K562 (cell line): ENCODE measurements around the gene AQP5. TPM values are rescaled to one million over a fixed set of nuclear protein-coding genes. Genes with fewer than 3 reads are reported as not detected.

Experiments
- ATAC-seq: fragments of 200-7000 bp; cut with Tn5 transposase; 3 replicates; pipeline ENCODE4 v1.9.1; 2020; ENCODE audit warnings: moderate library complexity
- BruUV-seq: library from RNA; stranded (reverse); fragments of 400-500 nt; replicated peaks from 2 replicates; lab custom pipeline; 2021; lab: Mats Ljungman, UMichigan
- CTCF ChIA-PET: fragments of 300-600 bp; formaldehyde crosslinking; extraction: SDS; loops from one replicate; lab custom pipeline; 2021; ENCODE audit warnings: low intra/inter-chr PET ratio; lab: Yijun Ruan, JAX
- POLR2A ChIA-PET: fragments of 300-600, 350-650 bp; sonication (Branson Sonifier 250); formaldehyde crosslinking; extraction: SDS; loops from one replicate; lab custom pipeline; 2021; ENCODE audit warnings: antibody characterized with exemption, inconsistent platforms; lab: Yijun Ruan, JAX
- DNase-seq, 4 experiments: peaks; one replicate each; pipeline versions ENCODE4 v3.0.0 to v3.0.0-alpha.2; 2011 to 2018; ENCODE audit warnings: low spot score in 3 of 4, mixed read lengths in 3 of 4; ENCODE audit errors: extremely low read depth in 1 of 4
- FAIRE-seq: peaks from 2 replicates; lab custom pipeline; 2011; peaks lifted over from hg19 to GRCh38; lab: Jason Lieb, UNC
- H2AFZ ChIP-seq: 2 replicates; pipeline ENCODE4 v1.6.0; 2011; ENCODE audit warnings: low read depth, low read length, control low read depth, inconsistent platforms
- H3K27ac ChIP-seq: fragments of 200-600 bp; 3 replicates; pipeline ENCODE4 v1.8.0; 2011; ENCODE audit warnings: low read depth, mild to moderate bottlenecking, control low read depth, inconsistent platforms, low read length, moderate library complexity, mixed read lengths; ENCODE audit errors: extremely low read depth
- H3K27me3 ChIP-seq, 2 experiments: fragments of 300-600 bp in 1 of 2; 2 replicates in 1 of 2; 3 replicates in 1 of 2; pipeline versions ENCODE4 v1.6.0 to v1.8.0; 2011; ENCODE audit warnings: inconsistent platforms in 2 of 2, low read length in 2 of 2, mild to moderate bottlenecking in 1 of 2, mixed read lengths in 1 of 2, moderate library complexity in 1 of 2; ENCODE audit not compliant: control insufficient read depth in 2 of 2, insufficient read depth in 2 of 2
- H3K36me3 ChIP-seq: fragments of 300-600 bp; 3 replicates; pipeline ENCODE4 v1.8.0; 2011; ENCODE audit warnings: mild to moderate bottlenecking, low read length, inconsistent platforms; ENCODE audit not compliant: control insufficient read depth, insufficient read depth
- H3K4me1 ChIP-seq, 2 experiments: fragments of 200-600 bp in 1 of 2; replicated peaks in 1 of 2; 2 replicates in 1 of 2; 3 replicates in 1 of 2; pipeline versions ENCODE4 v1.5.1 to v1.8.0; 2011; ENCODE audit warnings: inconsistent platforms in 2 of 2, low read length in 2 of 2, mild to moderate bottlenecking in 1 of 2, mixed read lengths in 1 of 2, moderate library complexity in 1 of 2; ENCODE audit not compliant: control insufficient read depth in 2 of 2, insufficient read depth in 2 of 2
- H3K4me2 ChIP-seq: 2 replicates; pipeline ENCODE4 v1.6.1; 2011; ENCODE audit warnings: low read length, control low read depth, inconsistent platforms, mixed read lengths; ENCODE audit not compliant: insufficient read depth
- H3K4me3 ChIP-seq: fragments of 200-600 bp; sonication (generic), shearing (Covaris generic); 2 replicates; pipeline ENCODE4 v1.5.1; 2016; ENCODE audit warnings: control low read depth, inconsistent platforms
- H3K79me2 ChIP-seq: fragments of 200-600 bp; 3 replicates; pipeline ENCODE4 v1.8.0; 2011; ENCODE audit warnings: low read length, inconsistent platforms; ENCODE audit not compliant: control insufficient read depth, insufficient read depth
- H3K9ac ChIP-seq, 2 experiments: 2 replicates each; pipeline versions ENCODE4 v1.6.0 to v1.6.1; 2011; ENCODE audit warnings: low read depth in 2 of 2, low read length in 2 of 2, control low read depth in 1 of 2, inconsistent platforms in 1 of 2, mild to moderate bottlenecking in 1 of 2, mixed read lengths in 1 of 2; ENCODE audit not compliant: insufficient read depth in 1 of 2
- H3K9me1 ChIP-seq: one replicate; pipeline ENCODE4 v1.6.0; 2011; ENCODE audit warnings: inconsistent platforms, mild to moderate bottlenecking, low read length, moderate library complexity; ENCODE audit not compliant: control insufficient read depth, insufficient read depth
- H3K9me3 ChIP-seq: replicated peaks from 2 replicates; pipeline ENCODE4 v1.5.1; 2011; ENCODE audit warnings: low read depth, low read length, inconsistent platforms; ENCODE audit not compliant: control insufficient read depth, insufficient read depth
- H4K20me1 ChIP-seq: replicated peaks from 2 replicates; pipeline ENCODE4 v1.6.1; 2011; ENCODE audit warnings: low read length, inconsistent platforms, mixed read lengths; ENCODE audit not compliant: control insufficient read depth, insufficient read depth
- CBX5 ChIP-seq: IDR thresholded peaks from 2 replicates; pipeline ENCODE4 v1.6.1; 2014; ENCODE audit warnings: low read depth, borderline replicate concordance
- CTCF ChIP-seq, 3 experiments: IDR thresholded peaks in 2 of 3; conservative IDR thresholded peaks in 1 of 3; 2 replicates each; pipeline ENCODE4 v1.5.1; 2011 to 2012; ENCODE audit warnings: low read length in 3 of 3, mild to moderate bottlenecking in 3 of 3, control low read depth in 2 of 3, improper control_type of control experiment in 1 of 3, inconsistent platforms in 1 of 3, low read depth in 1 of 3, mixed read lengths in 1 of 3, moderate library complexity in 1 of 3; ENCODE audit not compliant: insufficient read depth in 2 of 3
- KLF1 ChIP-seq: fragments of 450-650 bp; IDR thresholded peaks from 2 replicates; pipeline ENCODE4 v1.6.1; 2016; ENCODE audit warnings: missing genetic modification characterization, missing compliant biosample characterization
- MEIS2 ChIP-seq: fragments of 450-650 bp; IDR thresholded peaks from 2 replicates; pipeline ENCODE4 v1.6.1; 2014; ENCODE audit warnings: mild to moderate bottlenecking; ENCODE audit not compliant: partially characterized antibody
- NR2F6 ChIP-seq: fragments of 450-650 bp; formaldehyde crosslinking; IDR thresholded peaks from 2 replicates; pipeline ENCODE4 v1.4.0; 2020; ENCODE audit warnings: mild to moderate bottlenecking
- SMAD2 ChIP-seq: fragments of 150-350 bp; IDR thresholded peaks from 2 replicates; pipeline ENCODE4 v1.6.1; 2014; ENCODE audit warnings: low read depth, mild to moderate bottlenecking, low read length
- USF2 ChIP-seq: sonication (generic); formaldehyde crosslinking; IDR thresholded peaks from 2 replicates; pipeline ENCODE4 v1.5.0; 2020; ENCODE audit warnings: missing genetic modification reagents
- WGBS: fragments of 100-300 bp; shearing (Covaris generic); methylation state at CpG from one replicate; pipeline ENCODE4 v1.1.6; 2016; ENCODE audit warnings: low coverage, mixed read lengths; ENCODE audit not compliant: insufficient coverage; ENCODE audit errors: missing lambda C conversion rate; 5-methylcytosine and 5-hydroxymethylcytosine counted together
- in situ Hi-C: fragments of 300-500 bp; cut with MboI; formaldehyde crosslinking; loops from 4 replicates; pipeline ENCODE4 v1.15.0; 2018; ENCODE audit warnings: inconsistent platforms, mixed read lengths
- intact Hi-C: fragments of 100-400 bp; cut with micrococcal nuclease; formaldehyde crosslinking; loops from 2 replicates; pipeline ENCODE4 v1.14.2; 2022
- polyA plus RNA-seq, 8 experiments: library from polyadenylated mRNA; depleted of rRNA in 4 of 8; stranded (reverse) in 5 of 8; unstranded in 3 of 8; fragments of >200 nt; fragmentation: Nextera tagmentation in 2 of 8; fragmentation: Illumina TruSeq in 1 of 8; extraction: Ambion mirVana in 2 of 8; extraction: Trizol in 1 of 8; gene quantifications; 2 replicates each; pipeline versions ENCODE4 v1.2.1 to v1.2.3, GENCODE V29; 2011 to 2014; ENCODE audit warnings: inconsistent platforms in 1 of 8, missing spikeins in 1 of 8
- total RNA-seq, 7 experiments: library from RNA; depleted of rRNA in 6 of 7; stranded (reverse); fragments of >200 nt in 6 of 7; fragmentation: Illumina TruSeq in 2 of 7; extraction: Trizol in 2 of 7; gene quantifications; 2 replicates each; pipeline versions ENCODE4 v1.2.1 to v1.2.3, GENCODE V29; 2011 to 2021; ENCODE audit warnings: low replicate concordance in 1 of 7

The AQP5 gene
- total and polyA plus RNA-seq, 9 of the 15 experiments (the other 6 are each of a cell fraction or from before 2014, with no cell fraction given): not detected

GRCh38 chr12:49970658-49971057 is 9.0 kb downstream of the AQP5 start:
- Histone ChIP-seq H3K4me3 (no peak overlapping the region), H3K27ac (no peak overlapping the region), H3K9me3 (no peaks in the 10 kb centered on the region), H2AFZ (no peak overlapping the region), H4K20me1 (peaks cover 18% of the 10 kb centered on the region), H3K4me2 (no peak overlapping the region), H3K27me3 (peaks cover 28 to 69% of the 10 kb centered on the region in 2 experiments; a peak in 4 of 5 replicates), H3K9me1 (no peaks in the 10 kb centered on the region), H3K79me2 (no peaks in the 10 kb centered on the region), H3K9ac (no peak overlapping the region), H3K4me1 (peaks cover 12 to 51% of the 10 kb centered on the region in 2 experiments; a peak in 4 of 5 replicates), H3K36me3 (no peaks in the 10 kb centered on the region)
- ChIA-PET POLR2A (no interaction called here), CTCF (interaction anchor here (5.4 kb wide), 1 partner anchor 99 kb away, joined by 43 read pairs; no protein-coding TSS in a partner anchor)
- 1% methylated on average over 9 of the region's 10 CpGs for WGBS
- no peak for DNase-seq
- intact Hi-C loops (no loop called here), in situ Hi-C loops (loop anchor here (5.0 kb wide), 1 partner anchor 97 kb away; no protein-coding TSS in a partner anchor)
- ATAC-seq: no peak
- TF ChIP-seq CTCF (IDR thresholded peaks at IDR 0.05 in 2 of 3, conservative IDR thresholded peaks at IDR 0.05 in 1 of 3; ENCODE audit: insufficient read depth in 2 of 3, low read depth in 1 of 3, low read length in 3 of 3) (0 out of 6 replicates have a peak, but pooled peaks of 1 of the 3 experiments have one; percentile 12), KLF1 (tag) (peak; percentile 76; the same call in 1 of the 2 replicates), USF2 (CRISPR knock-in tag) (no peak), MEIS2 (no peak), SMAD2 (no peak), CBX5 (no peak), NR2F6 (CRISPR knock-in tag) (no peak)
- no TSS peak for BruUV-seq
- FAIRE-seq: no peak
